GM19452 (cell line): ENCODE measurements around the gene CSTF2.

Source experiments
- ATAC-seq: cut with Tn5 transposase; IDR thresholded peaks from one replicate; pipeline ENCODE4 v1.9.1; 2021; ENCODE audit not compliant: unreplicated experiment

The CSTF2 gene

GRCh38 chrX:100870527-100870926 is 50.3 kb downstream of the CSTF2 start:
- ATAC-seq, result no peak

GRCh38 chrX:100871594-100872560 is 51.7 kb downstream of the CSTF2 start:
- no peak for ATAC-seq

GRCh38 chrX:100874325-100874724 is 54.1 kb downstream of the CSTF2 start, which contains the start of gene NOX1:
Gene NOX1, minus strand, starts transcription at chrX:100874359. Its CDS starts 220 bp downstream, at chrX:100874139.
- ATAC-seq, result no peak

- no peak for ATAC-seq
Observed at GRCh38 chrX:100880368-100880767, 60.2 kb downstream of the CSTF2 start.

GRCh38 chrX:100883654-100884053 is 63.5 kb downstream of the CSTF2 start:
- ATAC-seq, result no peak
